Adipocyte (in vitro differentiated cells): ENCODE measurements around the gene INO80B.

Experiments
- DNase-seq: peaks from one replicate; pipeline ENCODE4 v3.0.0-alpha.2; 2015; ENCODE audit warnings: low read depth
- H3K27me3 ChIP-seq: replicated peaks from 2 replicates; pipeline ENCODE4 v1.7.0; 2013; ENCODE audit warnings: mild to moderate bottlenecking, low read length, moderate library complexity; ENCODE audit not compliant: control insufficient read depth, insufficient read depth
- H3K36me3 ChIP-seq: 2 replicates; pipeline ENCODE4 v1.7.0; 2013; ENCODE audit warnings: low read length, mild to moderate bottlenecking, moderate library complexity; ENCODE audit not compliant: control insufficient read depth, insufficient read depth, severe bottlenecking
- H3K4me1 ChIP-seq: 2 replicates; pipeline ENCODE4 v1.7.0; 2013; ENCODE audit warnings: mild to moderate bottlenecking, low read length, moderate library complexity; ENCODE audit not compliant: control insufficient read depth, insufficient read depth
- H3K4me3 ChIP-seq: 2 replicates; pipeline ENCODE4 v1.7.0; 2013; ENCODE audit warnings: mild to moderate bottlenecking, low read length, moderate library complexity
- H3K9ac ChIP-seq: 2 replicates; pipeline ENCODE4 v1.7.0; 2013; ENCODE audit warnings: mild to moderate bottlenecking, low read length, moderate library complexity
- H3K9me3 ChIP-seq: 2 replicates; pipeline ENCODE4 v1.7.0; 2013; ENCODE audit warnings: mild to moderate bottlenecking, low read length, moderate library complexity; ENCODE audit not compliant: control insufficient read depth

The INO80B gene

GRCh38 chr2:74489906-74490305 lies 35.0 kb downstream of the INO80B start:
- DNase-seq, result no peak
- Histone ChIP-seq H3K27me3 (no peaks in the 10 kb centered on the region), H3K4me3 (no peak overlapping the region), H3K4me1 (peaks cover 3% of the 10 kb centered on the region), H3K9me3 (no peaks in the 10 kb centered on the region), H3K9ac (no peak overlapping the region), H3K36me3 (peaks cover 46% of the 10 kb centered on the region)

- no peak for DNase-seq
- Histone ChIP-seq H3K4me1 (peaks cover 3% of the 10 kb centered on the region), H3K4me3 (no peak overlapping the region), H3K27me3 (no peaks in the 10 kb centered on the region), H3K9ac (no peak overlapping the region), H3K9me3 (no peaks in the 10 kb centered on the region), H3K36me3 (peaks cover 46% of the 10 kb centered on the region)
These were observed 37.0 kb downstream of the INO80B start for GRCh38 chr2:74491648-74492544.

- peaks cover 46% of the 10 kb centered on the region for H3K36me3 ChIP-seq
- no peak overlapping the region for H3K4me3 ChIP-seq
- DNase-seq, result no peak
- H3K4me1 ChIP-seq, result peaks cover 11% of the 10 kb centered on the region
- H3K9me3 ChIP-seq, result no peaks in the 10 kb centered on the region
- H3K27me3 ChIP-seq, result no peaks in the 10 kb centered on the region
- no peak overlapping the region for H3K9ac ChIP-seq
These were observed 38.7 kb downstream of the INO80B start for GRCh38 chr2:74493546-74493945.

GRCh38 chr2:74495440-74495839 lies 40.6 kb downstream of the INO80B start:
- H3K4me1 ChIP-seq, result peaks cover 18% of the 10 kb centered on the region
- peaks cover 40% of the 10 kb centered on the region for H3K36me3 ChIP-seq
- no peak overlapping the region for H3K9ac ChIP-seq
- no peaks in the 10 kb centered on the region for H3K9me3 ChIP-seq
- DNase-seq, result no peak
- no peak overlapping the region for H3K4me3 ChIP-seq
- H3K27me3 ChIP-seq, result no peaks in the 10 kb centered on the region

- Histone ChIP-seq H3K9ac (no peak overlapping the region), H3K4me3 (peak overlapping the region; percentile 71), H3K4me1 (peaks cover 18% of the 10 kb centered on the region), H3K9me3 (no peaks in the 10 kb centered on the region), H3K36me3 (peaks cover 23% of the 10 kb centered on the region), H3K27me3 (no peaks in the 10 kb centered on the region)
- no peak for DNase-seq
These were observed 42.3 kb downstream of the INO80B start for GRCh38 chr2:74496997-74497776.

- peak overlapping the region; percentile 71 for H3K4me3 ChIP-seq
- no peak for DNase-seq
- H3K9ac ChIP-seq, result no peak overlapping the region
- H3K36me3 ChIP-seq, result peaks cover 15% of the 10 kb centered on the region
- H3K4me1 ChIP-seq, result peaks cover 21% of the 10 kb centered on the region
- H3K27me3 ChIP-seq, result no peaks in the 10 kb centered on the region
- no peaks in the 10 kb centered on the region for H3K9me3 ChIP-seq
These were observed 43.1 kb downstream of the INO80B start for GRCh38 chr2:74497777-74498499.

GRCh38 chr2:74498500-74499266 lies 43.8 kb downstream of the INO80B start:
- no peaks in the 10 kb centered on the region for H3K27me3 ChIP-seq
- peak overlapping the region; percentile 58 for H3K9ac ChIP-seq
- peaks cover 8% of the 10 kb centered on the region for H3K36me3 ChIP-seq
- H3K4me1 ChIP-seq, result peaks cover 26% of the 10 kb centered on the region
- peak; percentile 59 for DNase-seq
- H3K9me3 ChIP-seq, result no peaks in the 10 kb centered on the region
- peak overlapping the region; percentile 71 for H3K4me3 ChIP-seq

- Histone ChIP-seq H3K9ac (peak within 1 kb of the TSS; percentile 58), H3K4me3 (peak within 1 kb of the TSS; percentile 71), H3K4me1 (peaks cover 32% of the 10 kb centered on the region), H3K9me3 (no peaks in the 10 kb centered on the region), H3K36me3 (peaks cover under 1% of the 10 kb centered on the region), H3K27me3 (no peaks in the 10 kb centered on the region)
- DNase-seq, result peak; percentile 58
These were observed 44.5 kb downstream of the INO80B start, which contains the start of gene LBX2 for GRCh38 chr2:74499267-74499939. Gene LBX2, minus strand, starts transcription at chr2:74499603. Its CDS starts 66 bp downstream, at chr2:74499537.

GRCh38 chr2:74499940-74500577 lies 45.2 kb downstream of the INO80B start:
- Histone ChIP-seq H3K36me3 (peaks cover 7% of the 10 kb centered on the region), H3K4me1 (peaks cover 39% of the 10 kb centered on the region), H3K4me3 (peak overlapping the region; percentile 71), H3K27me3 (no peaks in the 10 kb centered on the region), H3K9ac (peak overlapping the region; percentile 58), H3K9me3 (no peaks in the 10 kb centered on the region)
- DNase-seq, result no peak

GRCh38 chr2:74500578-74500946 lies 45.7 kb downstream of the INO80B start:
- Histone ChIP-seq H3K27me3 (no peaks in the 10 kb centered on the region), H3K4me3 (no peak overlapping the region), H3K9ac (no peak overlapping the region), H3K36me3 (peaks cover 12% of the 10 kb centered on the region), H3K9me3 (no peaks in the 10 kb centered on the region), H3K4me1 (peaks cover 44% of the 10 kb centered on the region)
- DNase-seq, result no peak
